Endothelial cell of umbilical vein (primary cell): ENCODE results near the gene RTBDN.
A peak's percentile ranks its signal among the peaks of the same experiment; 100 is the strongest.

Experiments used
- CTCF ChIP-seq, 2 donors: IDR thresholded peaks; 1 replicate in 1 of 2; 2 replicates in 1 of 2; pipeline ENCODE4 v1.5.1; 2011; ENCODE audit warnings: low read length in 2 of 2, mild to moderate bottlenecking in 2 of 2, moderate library complexity in 2 of 2, control low read depth in 1 of 2, inconsistent platforms in 1 of 2, low read depth in 1 of 2; ENCODE audit not compliant: insufficient read depth in 1 of 2; ENCODE audit errors: extremely low read depth in 1 of 2
- EZH2 ChIP-seq: IDR thresholded peaks from 2 replicates; pipeline ENCODE4 v1.6.1; 2012; ENCODE audit warnings: borderline replicate concordance, low read depth, mild to moderate bottlenecking, moderate library complexity, low read length, inconsistent platforms; ENCODE audit not compliant: severe bottlenecking
- POLR2A ChIP-seq: IDR thresholded peaks from 2 replicates; pipeline ENCODE4 v1.6.1; 2012; ENCODE audit warnings: low read depth, mild to moderate bottlenecking, control low read depth, low read length
- POLR2AphosphoS5 ChIP-seq: IDR thresholded peaks from 2 replicates; pipeline ENCODE4 v1.6.1; 2012; ENCODE audit warnings: low read depth, mild to moderate bottlenecking, control low read depth, low read length, moderate library complexity; ENCODE audit not compliant: insufficient read depth
- TF ChIP-seq, protein P1 (sequence below): IDR thresholded peaks from 2 replicates; pipeline ENCODE4 v1.6.1; 2011; ENCODE audit not compliant: insufficient read depth, insufficient read length

DNA sequence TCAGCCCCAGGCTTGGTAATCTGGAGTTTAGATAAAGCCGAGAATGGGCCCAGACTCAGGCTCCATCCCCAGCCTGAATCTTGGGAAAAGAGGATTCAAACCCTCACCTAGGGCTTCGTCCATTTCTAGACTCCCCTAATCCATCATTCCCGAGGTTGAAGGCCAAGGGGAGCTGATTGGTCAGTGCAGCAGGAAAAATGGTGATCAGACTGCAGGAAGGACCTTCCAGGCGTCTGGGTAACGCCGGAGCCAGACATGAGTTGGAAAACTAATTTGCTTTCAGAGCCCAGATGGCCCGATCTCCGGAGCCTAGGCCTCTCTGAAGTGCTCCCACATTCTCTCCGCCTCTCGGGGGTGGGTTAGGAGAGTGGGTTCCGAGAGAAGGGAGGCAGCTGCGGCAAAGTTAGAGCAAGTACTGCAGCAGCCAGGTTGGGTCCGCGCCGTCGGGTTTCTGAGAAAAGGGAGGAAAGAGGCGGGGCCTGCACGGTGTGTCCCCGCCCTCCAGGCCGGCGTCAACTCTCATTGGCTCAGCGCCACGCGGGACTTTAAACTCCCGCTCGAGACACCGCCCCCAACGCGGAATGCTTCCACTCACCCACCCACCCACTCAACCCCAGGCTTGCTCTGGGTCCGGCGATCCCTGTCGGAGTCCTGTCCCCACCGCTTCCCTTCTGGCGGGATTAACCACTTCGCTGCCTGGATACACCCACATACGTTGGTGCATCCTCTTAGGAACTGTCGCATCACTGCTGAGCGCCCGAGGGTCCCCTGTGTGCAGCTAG is 788 bp upstream of the RTBDN start:
- TF ChIP-seq CTCF (IDR thresholded peaks at IDR 0.05; ENCODE audit: extremely low read depth in 1 of 2, insufficient read depth in 1 of 2, low read depth in 1 of 2, low read length in 2 of 2), result no peak
- TF ChIP-seq POLR2AphosphoS5, result no peak
- TF ChIP-seq POLR2A, result no peak
- TF ChIP-seq EZH2, result peak; percentile 69
- TF ChIP-seq, protein P1, sequence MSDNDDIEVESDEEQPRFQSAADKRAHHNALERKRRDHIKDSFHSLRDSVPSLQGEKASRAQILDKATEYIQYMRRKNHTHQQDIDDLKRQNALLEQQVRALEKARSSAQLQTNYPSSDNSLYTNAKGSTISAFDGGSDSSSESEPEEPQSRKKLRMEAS, result no peak
